ENCODE data around the gene METTL15.
"Not testable (repeated sequence)": the region's sequence is repeated elsewhere in the genome, so short reads cannot be mapped to it uniquely, and the experiment has no call there.

Gene METTL15

GRCh38 chr11:28315440-28315839 is 207.3 kb downstream of the METTL15 start:
- no peak for DNase-seq

GRCh38 chr11:28318871-28319270 is 210.7 kb downstream of the METTL15 start:
- DNase-seq: no peak

GRCh38 chr11:28323621-28324020 is 215.4 kb downstream of the METTL15 start:
- no peak for DNase-seq

- DNase-seq: not testable (repeated sequence)
These were observed 224.2 kb downstream of the METTL15 start for GRCh38 chr11:28332393-28332792.

- DNase-seq: no peak
These were observed 229.5 kb downstream of the METTL15 start for GRCh38 chr11:28337701-28338100.

- no peak for DNase-seq
These were observed 230.2 kb downstream of the METTL15 start for GRCh38 chr11:28338371-28338770.

- DNase-seq: no peak
These were observed 231.3 kb downstream of the METTL15 start for GRCh38 chr11:28339488-28339887.

GRCh38 chr11:28342716-28343115 is 234.5 kb downstream of the METTL15 start:
- no peak for DNase-seq

GRCh38 chr11:28343304-28344233 is 235.4 kb downstream of the METTL15 start:
- DNase-seq: no peak

- no peak for DNase-seq
These were observed 238.0 kb downstream of the METTL15 start for GRCh38 chr11:28346209-28346608.

- no peak for DNase-seq
These were observed 238.5 kb downstream of the METTL15 start for GRCh38 chr11:28346721-28347120.

GRCh38 chr11:28347371-28347770 is 239.2 kb downstream of the METTL15 start:
- no peak for DNase-seq

- DNase-seq: no peak
These were observed 242.0 kb downstream of the METTL15 start for GRCh38 chr11:28350216-28350615.

GRCh38 chr11:28353991-28354390 is 245.8 kb downstream of the METTL15 start:
- no peak for DNase-seq

- DNase-seq: no peak
These were observed 258.6 kb downstream of the METTL15 start for GRCh38 chr11:28366549-28367346.

GRCh38 chr11:28378095-28378494 is 269.9 kb downstream of the METTL15 start:
- not testable (repeated sequence) for DNase-seq

Data from NCI-H1436 treated with DMSO at 0.1 percent for 48 hours (cell line).